Stimulated activated CD4-positive, alpha-beta T cell treated with anti-CD3 and anti-CD28 coated beads, Interleukin-12 subunit alpha, Interleukin-12 subunit beta, amount 100 ng/mL, for 4 hours (primary cell): Measurements from ENCODE around the gene RSBN1L.
A peak's percentile ranks its signal among the peaks of the same experiment; 100 is the strongest.
"Not testable (repeated sequence)": the region's sequence is repeated elsewhere in the genome, so short reads cannot be mapped to it uniquely, and the experiment has no call there.

ENCODE experiments used
- DNase-seq: peaks from one replicate; pipeline ENCODE4 v3.0.0-alpha.2; 2020

The RSBN1L gene

DNA sequence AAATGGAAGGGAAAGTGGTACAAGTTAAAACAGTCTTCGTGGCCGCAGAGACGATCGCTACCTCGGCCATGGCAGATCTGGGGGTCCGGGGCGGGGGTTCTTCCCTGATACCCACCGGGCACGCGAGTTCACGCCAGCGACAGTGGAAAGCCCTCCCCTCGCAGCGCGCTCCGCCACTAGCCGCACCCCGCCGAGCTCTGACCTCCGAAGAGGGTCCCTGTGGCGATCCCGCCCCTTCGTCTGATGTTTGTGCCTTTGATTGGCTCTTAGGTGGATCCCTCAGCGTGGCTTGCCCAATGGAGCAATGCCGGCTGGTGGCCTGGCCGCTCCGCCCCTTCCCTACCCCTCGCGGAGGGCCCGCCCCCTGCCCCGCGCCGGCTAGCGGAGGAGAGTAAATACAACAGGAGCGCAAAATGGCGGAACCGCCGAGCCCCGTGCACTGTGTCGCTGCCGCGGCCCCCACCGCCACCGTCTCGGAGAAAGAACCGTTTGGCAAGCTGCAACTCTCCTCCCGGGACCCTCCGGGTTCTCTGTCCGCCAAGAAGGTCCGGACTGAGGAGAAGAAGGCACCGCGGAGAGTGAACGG is at the start of gene RSBN1L:
Gene RSBN1L (plus strand): TSS at position 403 of the 586 bp plus-strand sequence. CDS start 11 bp downstream, at position 414.
- peak; percentile 97 for DNase-seq

DNA sequence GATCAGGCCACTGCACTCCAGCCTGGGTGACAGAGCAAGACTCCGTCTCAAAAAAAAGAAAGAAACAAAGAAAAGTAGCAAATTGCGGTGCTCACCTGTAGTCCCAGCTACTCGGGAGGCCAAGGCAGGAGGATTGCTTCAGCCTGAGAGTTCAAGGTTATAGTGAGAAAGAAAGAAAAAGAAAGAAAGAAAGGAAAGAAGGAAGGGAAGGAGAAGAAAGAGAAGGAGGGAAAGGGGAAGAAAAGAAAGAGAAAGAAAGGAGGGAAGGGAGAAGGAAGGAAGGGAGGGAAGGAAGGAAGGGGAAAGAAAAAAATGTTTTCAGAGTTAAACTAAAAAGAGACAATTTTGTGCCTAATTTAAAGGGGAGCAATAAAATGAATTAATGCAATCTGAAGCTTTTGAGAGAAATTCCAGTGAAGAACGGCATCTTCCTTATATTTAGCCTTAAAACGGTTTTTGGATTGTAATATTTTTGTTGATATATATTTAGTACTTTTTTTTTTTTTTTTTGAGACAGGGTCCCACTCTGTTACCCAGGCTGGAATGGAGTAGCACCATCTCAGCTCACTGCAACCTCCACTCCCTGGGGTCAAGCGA is 47.4 kb upstream of the RSBN1L start:
- DNase-seq, result no peak

DNA sequence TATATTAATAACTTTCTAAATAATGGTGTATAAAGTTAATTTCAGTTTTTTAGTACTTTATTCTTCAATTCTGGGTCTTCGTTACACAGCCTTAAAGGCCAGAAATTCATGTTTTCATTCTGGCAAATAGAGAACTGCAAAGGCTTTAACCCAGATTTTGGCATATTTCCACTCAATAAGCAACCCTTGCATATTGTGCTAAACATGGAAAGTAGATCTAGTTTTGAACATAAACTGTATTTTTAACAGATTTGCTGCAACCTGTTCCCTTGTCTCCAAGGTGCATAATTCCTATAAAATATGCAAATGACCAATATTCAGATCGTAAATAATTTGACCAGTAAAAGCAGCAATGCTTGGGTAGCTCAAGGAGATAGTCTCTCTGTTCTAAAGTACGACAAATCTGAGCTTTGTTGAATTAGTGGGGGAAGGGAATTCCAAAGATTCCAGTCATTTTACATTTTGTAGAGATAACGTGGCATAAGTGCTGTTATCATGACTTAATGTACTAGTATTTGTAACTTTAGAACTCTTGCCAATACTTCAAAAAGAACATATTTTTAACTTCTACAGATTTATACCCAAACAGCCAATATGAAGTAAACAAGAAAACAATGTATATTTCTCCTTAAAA is 46.4 kb upstream of the RSBN1L start:
- no peak for DNase-seq

DNA sequence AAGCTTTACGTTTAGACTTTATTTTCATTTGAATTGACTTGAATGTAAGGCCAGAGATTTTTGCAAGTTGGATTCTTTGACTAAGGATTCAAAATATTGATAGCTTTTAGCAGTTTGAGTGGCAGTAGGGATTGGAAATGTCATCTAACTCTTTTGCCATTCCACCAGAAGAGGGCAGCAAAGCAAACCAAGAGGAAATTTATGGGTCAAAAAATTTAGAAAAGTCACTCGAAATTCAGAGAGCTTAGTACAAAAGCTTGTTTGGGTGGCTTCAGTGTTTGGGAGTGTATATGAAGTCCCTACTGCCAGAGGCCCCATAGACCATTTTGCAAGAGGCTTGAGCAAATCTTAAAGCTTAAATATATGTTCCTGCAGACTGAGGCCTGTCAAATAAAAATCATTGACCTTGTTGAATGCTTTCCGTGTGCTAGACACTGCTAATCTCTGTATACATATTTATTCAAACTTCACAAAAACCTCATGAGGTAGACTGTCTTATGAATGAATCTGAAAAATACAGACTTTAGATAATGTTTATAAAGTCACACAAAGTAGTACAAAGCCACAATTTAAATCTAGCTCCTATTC is 44.6 kb upstream of the RSBN1L start:
- DNase-seq, result no peak

DNA sequence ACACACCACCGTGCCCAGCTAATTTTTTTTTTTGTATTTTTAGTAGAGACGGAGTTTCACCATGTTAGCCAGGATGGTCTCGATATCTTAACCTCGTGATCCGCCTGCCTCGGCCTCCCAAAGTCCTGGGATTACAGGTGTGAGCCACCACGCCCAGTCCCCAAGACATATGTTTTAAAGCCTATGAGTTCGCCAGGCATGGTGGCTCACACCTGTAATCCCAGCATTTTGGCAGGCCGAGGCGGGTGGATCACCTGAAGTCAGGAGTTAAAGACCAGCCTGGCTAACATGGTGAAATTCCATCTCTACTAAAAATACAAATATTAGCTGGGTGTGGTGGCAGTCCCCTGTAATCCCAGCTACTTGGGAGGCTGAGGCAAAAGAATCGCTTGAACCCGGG is 43.4 kb upstream of the RSBN1L start:
- DNase-seq, result not testable (repeated sequence)

DNA sequence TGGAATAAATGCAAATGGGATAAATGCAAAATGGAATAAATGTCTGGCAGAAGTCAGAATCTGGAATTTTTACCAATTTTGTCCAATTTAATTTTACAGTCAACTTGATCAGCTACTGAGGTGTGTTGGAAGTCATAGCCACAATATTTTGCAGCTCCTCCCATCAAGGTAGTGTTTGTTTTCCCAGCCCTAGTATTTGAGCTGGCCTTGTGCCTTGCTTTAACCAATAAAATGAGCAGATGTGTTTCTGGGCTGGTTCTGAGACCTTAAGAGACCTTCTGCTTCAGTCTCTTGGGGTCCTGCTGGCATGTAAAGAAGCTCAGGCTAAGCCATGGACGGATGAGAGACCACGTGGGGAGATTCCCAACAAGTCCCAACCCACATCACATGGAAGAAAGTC is 42.7 kb upstream of the RSBN1L start:
- DNase-seq, result no peak

DNA sequence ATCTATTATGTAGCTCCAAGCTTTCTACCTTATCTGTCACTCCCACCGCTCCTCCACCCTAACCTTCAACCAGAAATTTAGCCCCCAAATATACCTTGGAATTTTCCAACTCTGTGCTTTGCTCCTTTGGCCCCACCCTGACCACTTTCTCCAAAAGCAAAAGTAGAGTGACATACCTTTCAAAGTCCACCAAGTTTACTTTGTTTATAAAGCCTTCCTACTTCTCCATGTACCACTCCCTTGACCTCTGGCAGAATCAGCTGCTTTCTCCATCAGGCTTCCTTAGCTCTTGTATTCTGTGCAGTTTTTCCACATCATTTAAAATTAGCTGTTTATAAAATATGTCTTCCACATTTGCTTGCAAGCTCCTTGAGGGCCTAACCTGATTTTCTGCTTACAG is 40.9 kb upstream of the RSBN1L start:
- no peak for DNase-seq

DNA sequence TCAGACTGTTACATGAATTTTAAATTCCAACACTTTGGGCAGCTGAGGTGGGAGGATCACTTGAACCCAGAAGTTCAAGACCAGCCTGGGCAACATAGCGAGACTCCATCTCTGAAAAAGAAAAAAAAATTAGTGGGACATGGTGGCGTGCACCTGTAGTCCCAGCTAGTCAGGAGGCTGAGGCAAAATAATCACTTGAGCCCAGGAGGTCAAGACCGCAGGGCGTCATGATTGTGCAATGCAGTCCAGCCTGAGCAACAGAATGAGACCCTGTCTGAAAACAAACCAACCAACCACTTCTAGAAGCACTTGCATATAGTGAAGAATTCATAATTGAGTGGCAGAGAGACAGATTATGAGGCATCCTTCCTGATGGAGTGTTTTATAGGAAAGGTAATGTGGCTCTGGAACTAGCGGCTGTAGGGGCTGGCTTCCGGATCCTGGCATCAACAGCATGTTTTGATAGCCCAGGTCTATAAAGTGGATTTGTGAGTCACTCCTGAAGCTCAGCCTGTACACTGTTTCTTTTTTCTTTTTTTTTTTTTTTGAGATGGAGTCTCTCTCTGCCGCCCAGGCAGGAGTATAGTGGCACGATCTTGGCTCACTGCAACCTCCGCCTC is 40.3 kb upstream of the RSBN1L start:
- no peak for DNase-seq

DNA sequence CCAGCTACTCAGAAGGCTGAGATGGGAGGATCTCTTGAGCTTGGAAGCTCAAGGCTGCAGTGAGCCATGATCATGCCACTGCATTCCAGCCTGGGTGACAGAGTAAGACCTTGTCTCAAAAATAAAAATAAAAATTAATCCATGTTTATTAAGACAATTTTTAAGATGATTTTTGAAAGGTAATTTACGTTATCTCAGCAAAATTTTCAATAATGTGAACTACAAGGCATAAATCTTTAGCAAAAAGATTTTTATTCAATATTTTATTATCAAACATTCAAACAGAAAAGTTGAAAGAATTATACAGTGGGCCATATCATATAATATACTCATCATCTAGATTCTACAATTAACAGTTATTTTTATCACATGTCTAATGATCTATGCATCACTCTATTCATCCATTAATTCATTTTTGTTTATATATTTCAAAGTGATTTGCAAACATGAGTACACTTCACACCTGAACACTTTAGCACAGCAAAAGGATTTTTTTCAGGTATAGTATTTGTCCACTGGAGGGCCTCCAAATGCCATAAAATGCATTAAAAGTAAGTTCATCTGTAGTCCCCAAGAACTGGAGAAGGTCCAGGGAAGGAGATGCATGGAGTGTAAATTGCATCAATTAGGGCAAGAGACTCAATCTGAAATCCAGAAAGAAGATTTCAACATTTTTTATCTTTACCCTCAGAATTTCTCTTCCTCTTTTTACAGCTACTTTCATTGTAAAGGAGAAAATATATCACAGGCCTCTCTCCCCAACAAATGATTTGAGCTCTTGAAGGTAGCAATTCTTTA is 38.6 kb upstream of the RSBN1L start:
- DNase-seq, result no peak

DNA sequence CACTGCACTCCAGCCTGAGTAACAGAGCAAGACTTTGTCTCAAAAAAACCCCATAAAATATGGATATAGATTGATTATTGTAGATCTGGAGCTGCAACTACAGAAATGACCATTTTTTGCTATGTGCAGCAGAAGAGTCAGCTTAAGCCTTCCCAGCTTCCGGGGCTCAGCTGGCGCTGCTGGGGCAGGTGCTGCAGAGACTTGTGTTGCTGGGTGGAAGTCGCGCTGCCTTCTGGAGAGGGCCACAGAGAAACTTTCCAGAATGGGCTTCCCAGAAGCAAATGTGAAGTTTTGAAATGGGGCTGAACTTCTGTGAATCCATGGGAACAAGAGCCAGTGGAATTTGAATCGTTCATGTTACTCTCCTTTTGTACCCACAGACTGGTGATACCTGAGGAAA is 37.3 kb upstream of the RSBN1L start:
- DNase-seq, result no peak

DNA sequence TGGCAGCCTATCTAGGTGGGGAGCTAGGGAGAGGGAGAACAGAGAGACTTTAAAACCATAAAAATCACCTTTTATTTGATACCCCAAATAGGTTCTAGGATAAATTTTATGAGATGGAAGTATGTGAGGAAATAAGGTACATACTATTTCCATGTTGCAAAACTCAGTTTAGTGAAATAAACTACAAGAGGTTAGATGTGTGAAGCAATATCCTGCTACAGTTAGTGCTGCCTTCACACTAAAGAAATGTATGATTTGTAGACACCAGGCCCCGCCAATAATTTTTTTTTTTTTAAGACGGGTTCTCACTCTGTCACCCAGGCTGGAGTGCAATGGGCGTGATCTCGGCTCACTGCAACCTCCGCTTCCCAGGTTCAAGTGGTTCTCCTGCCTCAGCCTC is 34.4 kb upstream of the RSBN1L start:
- no peak for DNase-seq

DNA sequence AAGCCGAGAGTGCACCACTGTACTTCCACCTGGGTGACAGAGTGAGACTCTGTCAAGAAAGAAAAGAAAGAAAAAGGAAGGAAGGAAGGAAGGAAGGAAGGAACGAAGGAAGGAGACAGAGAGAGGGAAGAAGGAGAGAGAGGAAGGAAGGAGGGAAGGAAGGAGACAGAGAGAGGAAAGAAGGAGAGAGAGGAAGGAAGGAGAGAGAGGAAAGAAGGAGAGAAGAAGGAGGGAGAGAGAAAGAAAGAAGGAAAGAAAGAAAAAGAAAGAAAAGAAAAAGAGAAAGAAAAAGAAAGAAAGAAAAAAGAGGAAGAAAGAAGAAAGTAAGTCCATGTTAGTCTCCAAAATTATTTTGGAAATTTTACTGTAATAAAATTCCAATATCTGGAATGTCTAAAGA is 33.4 kb upstream of the RSBN1L start:
- no peak for DNase-seq

DNA sequence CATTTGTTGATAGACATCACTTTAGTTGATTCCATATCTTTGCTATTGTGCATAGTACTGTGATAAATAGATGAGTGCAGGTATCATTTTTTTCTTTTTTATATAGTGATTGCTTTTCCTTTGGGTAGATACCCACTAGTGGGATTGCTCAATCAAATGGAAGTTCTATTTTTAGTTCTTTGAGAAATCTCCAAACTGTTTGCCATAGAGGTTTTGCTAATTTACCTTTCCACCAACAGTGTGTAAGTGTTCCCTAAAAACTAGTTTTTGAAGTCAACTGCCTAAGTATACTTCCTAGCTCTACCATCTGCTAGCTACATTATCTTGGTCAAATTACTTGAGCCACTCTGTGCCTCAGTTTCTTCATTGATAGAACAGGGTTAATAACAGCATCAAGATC is 31.5 kb upstream of the RSBN1L start:
- no peak for DNase-seq

DNA sequence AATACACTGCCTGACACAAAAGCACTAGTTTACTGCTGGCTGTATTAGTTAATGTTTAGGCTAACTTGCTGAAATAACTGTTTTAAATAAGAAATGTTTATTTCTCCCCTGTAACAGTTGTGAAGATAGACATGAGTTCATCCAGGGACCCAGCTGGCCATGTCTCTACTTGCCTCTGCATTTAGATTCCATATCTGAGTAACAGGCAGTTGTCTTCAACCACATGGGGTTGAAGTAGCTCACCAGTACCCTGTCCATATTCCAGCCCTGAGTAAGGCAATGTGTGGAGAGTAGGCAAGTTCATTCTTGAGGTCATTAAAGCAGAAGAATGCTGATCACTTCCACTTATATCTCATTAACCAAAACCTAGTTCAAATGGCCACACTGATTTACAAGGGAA is 31.1 kb upstream of the RSBN1L start:
- DNase-seq, result no peak

DNA sequence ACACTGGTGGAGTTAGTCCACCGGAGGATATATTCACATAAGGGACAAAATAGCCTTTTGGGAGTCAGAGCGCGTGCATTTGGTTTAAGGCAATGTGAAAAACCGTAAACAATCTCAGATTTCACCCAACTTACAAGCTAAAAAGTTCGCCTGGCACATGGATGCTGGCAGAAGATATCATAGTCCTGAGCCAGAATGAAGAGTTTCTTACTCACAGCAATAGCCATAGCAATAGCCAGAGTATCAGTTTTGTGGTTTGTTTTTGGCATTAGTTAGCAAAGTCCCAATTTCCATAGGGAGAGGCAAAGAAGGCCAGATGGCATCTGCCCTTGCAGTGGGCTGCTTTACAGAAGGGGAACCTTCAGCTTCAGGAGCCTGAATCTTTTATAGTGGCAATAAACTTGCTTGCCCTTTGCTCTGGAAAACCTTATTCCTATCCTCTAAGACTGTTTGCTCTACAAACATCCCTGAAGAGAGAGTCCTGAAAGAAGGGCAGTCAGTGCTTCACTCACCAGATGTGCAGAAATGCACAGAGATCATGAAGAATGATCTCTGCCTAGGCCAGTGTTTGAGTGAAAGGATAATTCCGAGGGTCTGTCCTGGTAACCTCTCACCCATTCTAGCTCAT is 28.7 kb upstream of the RSBN1L start:
- no peak for DNase-seq

DNA sequence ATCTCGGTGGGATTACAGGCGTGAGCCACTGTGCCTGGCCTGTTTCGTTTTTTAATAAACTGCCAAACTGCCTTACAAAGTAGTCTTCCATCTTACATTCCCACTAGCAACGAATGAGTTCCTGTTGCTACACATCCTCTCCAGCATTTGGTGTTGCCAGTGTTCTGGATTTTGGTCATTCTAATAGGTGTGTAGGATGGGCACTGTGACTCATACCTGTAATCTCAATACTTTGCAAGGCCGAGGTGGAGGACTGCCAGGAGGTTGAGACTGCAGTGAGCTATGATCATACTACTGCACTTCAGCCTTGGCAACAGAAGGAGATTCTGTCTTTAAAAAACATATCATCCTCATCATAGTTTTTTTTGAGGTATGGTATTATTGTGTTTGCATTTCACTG is 21.4 kb upstream of the RSBN1L start:
- DNase-seq, result no peak

DNA sequence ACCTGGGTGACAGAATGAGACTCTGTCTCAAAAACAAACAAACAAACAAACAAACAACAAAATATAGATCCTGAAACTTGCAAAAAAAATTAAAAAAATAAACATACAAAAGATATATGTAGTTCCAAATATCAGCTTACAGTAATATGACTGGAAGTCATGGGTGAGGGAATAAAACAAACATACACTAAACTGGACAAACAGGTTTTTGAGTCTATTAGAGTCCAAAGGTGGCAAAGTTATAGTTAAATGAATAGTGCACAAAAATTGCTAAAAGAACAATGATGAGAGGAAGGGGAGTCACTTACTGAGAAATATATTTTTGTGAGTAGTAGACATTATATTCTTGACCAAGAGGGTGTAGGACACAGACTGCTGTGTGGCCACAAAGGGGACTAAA is 16.7 kb upstream of the RSBN1L start:
- DNase-seq, result no peak

DNA sequence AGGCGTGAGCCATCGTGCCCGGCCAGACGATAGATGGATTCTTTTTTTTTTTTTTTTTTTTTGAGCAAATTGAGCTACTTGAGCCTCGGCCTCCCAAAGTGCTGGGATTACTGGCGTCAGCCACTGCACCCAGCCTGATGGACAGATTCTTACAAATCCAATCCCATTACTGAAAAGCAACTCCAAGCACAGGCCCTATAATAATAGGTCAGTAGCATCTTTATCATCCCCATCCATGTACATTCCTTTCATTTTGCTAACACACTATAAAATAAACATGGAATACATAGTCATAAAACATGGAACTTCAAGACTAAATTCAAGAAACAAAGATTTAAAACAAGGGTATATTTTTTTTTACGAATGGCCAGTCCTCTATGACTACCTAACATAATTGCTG is 16.0 kb upstream of the RSBN1L start:
- DNase-seq, result no peak

DNA sequence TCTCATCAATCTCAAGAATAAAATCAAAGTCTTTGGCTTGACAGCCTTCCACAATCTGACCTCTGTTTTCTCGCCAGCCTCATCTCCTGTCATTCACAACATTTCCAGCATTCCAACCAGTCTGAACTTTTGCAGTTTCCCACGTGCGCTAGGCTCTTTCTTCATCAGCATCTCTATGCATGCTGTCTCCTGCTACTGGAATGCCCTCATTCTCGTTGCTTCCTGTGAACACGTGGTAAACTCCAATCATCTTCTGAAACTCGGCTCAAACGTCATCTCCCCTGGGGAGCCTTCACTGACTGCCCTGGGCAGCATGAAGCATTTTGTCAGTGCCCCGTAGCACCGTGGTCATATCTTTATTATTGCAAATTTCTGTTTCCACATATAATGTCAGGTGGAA is 12.2 kb upstream of the RSBN1L start:
- no peak for DNase-seq

DNA sequence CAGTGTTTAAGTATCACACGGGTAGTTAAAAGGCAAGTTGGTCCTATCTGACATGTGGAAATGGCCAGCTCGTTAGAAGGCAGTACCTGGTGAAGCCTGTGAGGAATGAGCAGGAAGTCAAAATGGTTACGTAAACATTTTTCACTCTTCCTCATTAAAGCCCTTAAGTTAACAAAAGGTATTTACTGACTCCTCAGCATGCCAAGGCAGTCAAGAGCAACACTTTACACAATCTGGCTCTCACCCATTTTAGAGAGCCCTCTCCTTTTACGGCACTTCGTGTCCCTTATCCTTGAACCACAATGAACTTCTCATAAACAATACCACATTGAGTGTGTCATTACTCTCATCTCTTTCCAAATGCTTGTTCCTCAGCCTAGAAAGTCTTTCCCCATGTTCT is 11.0 kb upstream of the RSBN1L start:
- DNase-seq, result no peak

DNA sequence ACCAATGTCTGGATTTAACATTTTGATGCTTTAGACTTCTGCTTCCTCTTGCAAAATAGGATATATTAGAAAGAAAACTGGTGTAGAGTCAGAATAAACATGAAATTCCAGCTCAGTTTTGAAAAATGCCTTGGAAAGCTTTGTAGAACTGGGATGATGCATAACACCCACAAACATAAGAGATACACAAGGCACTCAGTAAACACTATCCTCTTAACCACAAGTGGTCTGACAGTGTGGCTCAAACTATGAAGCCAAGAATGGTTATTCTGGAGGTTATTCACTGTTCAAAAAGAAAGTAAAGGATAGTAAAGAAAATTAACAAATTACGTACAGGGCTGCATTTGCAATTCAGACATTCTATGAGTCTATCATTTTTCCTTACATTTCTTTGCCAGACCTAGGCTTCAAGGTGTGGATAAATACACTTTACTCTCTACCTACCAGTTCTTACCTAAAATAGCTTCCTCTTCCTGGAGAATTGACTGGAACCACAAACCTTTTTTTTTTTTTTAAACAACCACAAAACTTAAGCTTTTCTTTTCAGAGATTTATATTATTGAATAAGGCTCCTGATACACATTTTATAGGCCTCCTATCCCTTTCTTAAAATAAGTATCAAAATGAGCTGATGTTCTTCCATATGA is 9.0 kb upstream of the RSBN1L start:
- no peak for DNase-seq

DNA sequence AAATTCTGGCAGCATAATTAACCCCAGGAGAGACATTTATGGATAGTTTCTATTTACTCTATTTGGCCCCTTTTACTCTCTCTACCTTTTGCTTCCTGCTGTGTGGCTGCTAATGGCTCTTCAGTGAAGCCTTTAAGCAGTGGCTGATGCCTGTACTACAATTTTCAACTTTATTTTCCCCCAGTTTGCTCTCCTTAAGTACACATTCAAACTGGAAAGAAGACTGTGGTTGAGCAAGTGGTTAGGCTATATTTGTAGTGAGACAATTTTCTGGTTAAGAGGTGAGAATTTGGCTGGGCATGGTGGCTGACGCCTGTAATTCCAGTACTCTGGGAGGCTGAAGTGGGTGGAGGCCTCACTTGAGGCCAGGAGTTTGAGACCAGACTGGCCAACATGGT is 8.5 kb upstream of the RSBN1L start:
- DNase-seq, result no peak
